HFF-Myc (cell line): Measurements from ENCODE around the gene COL26A1.
"Not testable (repeated sequence)": the region's sequence is repeated elsewhere in the genome, so short reads cannot be mapped to it uniquely, and the experiment has no call there.

Experiments
- DNase-seq: peaks from one replicate; pipeline ENCODE4 v3.0.0-alpha.2; 2011; ENCODE audit warnings: low read depth; ENCODE audit errors: extremely low read depth
- H3K4me3 ChIP-seq: replicated peaks from 2 replicates; pipeline ENCODE4 v1.5.1; 2011; ENCODE audit warnings: low read depth, mild to moderate bottlenecking, control low read depth, low read length
- CTCF ChIP-seq: IDR thresholded peaks from 2 replicates; pipeline ENCODE4 v1.5.1; 2012; ENCODE audit warnings: mild to moderate bottlenecking, low read depth, low read length, control low read depth; ENCODE audit errors: missing control alignments

The COL26A1 gene

GRCh38 chr7:101465131-101465530, 102.5 kb downstream of the COL26A1 start:
- DNase-seq, result no peak
- H3K4me3 ChIP-seq, result no peak overlapping the region
- no peak for TF ChIP-seq CTCF

- DNase-seq, result no peak
- H3K4me3 ChIP-seq, result no peak overlapping the region
- no peak for TF ChIP-seq CTCF
Observed at GRCh38 chr7:101465576-101466196, 103.0 kb downstream of the COL26A1 start.

GRCh38 chr7:101466871-101467270, 104.2 kb downstream of the COL26A1 start:
- TF ChIP-seq CTCF, result no peak
- no peak for DNase-seq
- no peak overlapping the region for H3K4me3 ChIP-seq

- no peak overlapping the region for H3K4me3 ChIP-seq
- DNase-seq, result no peak
- no peak for TF ChIP-seq CTCF
Observed at GRCh38 chr7:101468546-101469275, 106.0 kb downstream of the COL26A1 start.

- no peak for DNase-seq
- no peak overlapping the region for H3K4me3 ChIP-seq
- no peak for TF ChIP-seq CTCF
Observed at GRCh38 chr7:101470668-101471487, 108.2 kb downstream of the COL26A1 start.

GRCh38 chr7:101474178-101474577, 111.5 kb downstream of the COL26A1 start:
- no peak for TF ChIP-seq CTCF
- DNase-seq, result no peak

GRCh38 chr7:101475691-101476090, 113.0 kb downstream of the COL26A1 start:
- not testable (repeated sequence) for H3K4me3 ChIP-seq, DNase-seq

More at GRCh38 chr7:101474178-101474577, 111.5 kb downstream of the COL26A1 start:
- no peak overlapping the region for H3K4me3 ChIP-seq
